Tibial artery (tissue), 4 donors: ENCODE measurements around the gene ARIH1.

Experiments used
- DNase-seq, 2 donors: peaks; one replicate each; pipeline ENCODE4 v3.0.0-alpha.2; 2019
- H3K27ac ChIP-seq, 2 donors: fragments of 200-600 bp; sonication (generic) in 1 of 2; 1 replicate in 1 of 2; 2 replicates in 1 of 2; pipeline ENCODE4 v1.5.1; 2018 to 2019; ENCODE audit warnings: mild to moderate bottlenecking in 1 of 2
- H3K27me3 ChIP-seq, 2 donors: fragments of 200-600 bp; sonication (generic) in 1 of 2; one replicate each; pipeline versions ENCODE4 v1.5.1 to v1.6.0; 2016 to 2019
- H3K36me3 ChIP-seq, 3 donors: fragments of 200-600 bp; sonication (generic) in 2 of 3; one replicate each; pipeline ENCODE4 v1.5.1; 2016 to 2019; ENCODE audit warnings: mild to moderate bottlenecking in 2 of 3
- H3K4me1 ChIP-seq, 4 donors: fragments of 200-600 bp; sonication (generic) in 2 of 4; 1 replicate in 3 of 4; 2 replicates in 1 of 4; pipeline ENCODE4 v1.5.1; 2016 to 2019
- H3K4me3 ChIP-seq, 2 donors: fragments of 200-600 bp; sonication (generic) in 1 of 2; 1 replicate in 1 of 2; 2 replicates in 1 of 2; pipeline ENCODE4 v1.5.1; 2018 to 2019; ENCODE audit warnings: mild to moderate bottlenecking in 2 of 2
- H3K9me3 ChIP-seq, 3 donors: fragments of 200-600 bp; sonication (generic) in 1 of 3; one replicate each; pipeline ENCODE4 v1.5.1; 2016 to 2019
- intact Hi-C: fragments of 100-400 bp; cut with DNase I; formaldehyde crosslinking; loops from one replicate; pipeline ENCODE4 v1.15.0; 2023; ENCODE audit warnings: low total_unique reads
- TF ChIP-seq, protein P1 (sequence below), 2 experiments: fragments of 200-600 bp in 1 of 2; fragments of 450-650 bp in 1 of 2; IDR thresholded peaks; one replicate each; pipeline ENCODE4 v1.5.1; 2017 to 2019; ENCODE audit warnings: antibody characterized with exemption in 2 of 2, mild to moderate bottlenecking in 1 of 2, moderate library complexity in 1 of 2

Gene ARIH1

DNA sequence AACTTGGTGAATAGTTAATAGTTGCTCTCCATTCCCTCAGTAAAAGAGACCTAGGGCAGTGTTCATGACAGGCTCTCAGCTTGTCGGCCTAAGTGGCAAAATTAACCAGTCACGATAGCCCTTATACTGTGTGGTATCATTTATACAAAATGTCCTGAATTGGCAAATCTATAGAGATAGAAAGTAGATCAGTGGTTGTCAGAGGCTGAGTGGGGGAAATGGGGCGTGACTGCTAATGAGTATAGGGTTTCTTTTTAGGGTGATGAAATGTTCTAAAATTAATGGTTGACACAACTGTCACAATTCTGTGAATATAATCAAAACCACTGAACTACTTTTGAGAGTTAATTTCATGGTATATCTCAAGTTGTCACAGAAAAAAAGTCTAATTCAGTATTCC lies 20.9 kb downstream of the ARIH1 start:
- Histone ChIP-seq H3K4me3 (no peak overlapping the region), H3K4me1 (peaks cover 0 to 84% (median 21%) of the 10 kb centered on the region in 4 donors), H3K36me3 (peaks cover 0 to 5% (median 0%) of the 10 kb centered on the region in 3 donors), H3K27me3 (no peaks in the 10 kb centered on the region), H3K9me3 (no peaks in the 10 kb centered on the region), H3K27ac (no peak overlapping the region)
- TF ChIP-seq, protein P1, sequence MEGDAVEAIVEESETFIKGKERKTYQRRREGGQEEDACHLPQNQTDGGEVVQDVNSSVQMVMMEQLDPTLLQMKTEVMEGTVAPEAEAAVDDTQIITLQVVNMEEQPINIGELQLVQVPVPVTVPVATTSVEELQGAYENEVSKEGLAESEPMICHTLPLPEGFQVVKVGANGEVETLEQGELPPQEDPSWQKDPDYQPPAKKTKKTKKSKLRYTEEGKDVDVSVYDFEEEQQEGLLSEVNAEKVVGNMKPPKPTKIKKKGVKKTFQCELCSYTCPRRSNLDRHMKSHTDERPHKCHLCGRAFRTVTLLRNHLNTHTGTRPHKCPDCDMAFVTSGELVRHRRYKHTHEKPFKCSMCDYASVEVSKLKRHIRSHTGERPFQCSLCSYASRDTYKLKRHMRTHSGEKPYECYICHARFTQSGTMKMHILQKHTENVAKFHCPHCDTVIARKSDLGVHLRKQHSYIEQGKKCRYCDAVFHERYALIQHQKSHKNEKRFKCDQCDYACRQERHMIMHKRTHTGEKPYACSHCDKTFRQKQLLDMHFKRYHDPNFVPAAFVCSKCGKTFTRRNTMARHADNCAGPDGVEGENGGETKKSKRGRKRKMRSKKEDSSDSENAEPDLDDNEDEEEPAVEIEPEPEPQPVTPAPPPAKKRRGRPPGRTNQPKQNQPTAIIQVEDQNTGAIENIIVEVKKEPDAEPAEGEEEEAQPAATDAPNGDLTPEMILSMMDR (IDR thresholded peaks at IDR 0.05) = no peak
- intact Hi-C loops = no loop called here
- no peak for DNase-seq

DNA sequence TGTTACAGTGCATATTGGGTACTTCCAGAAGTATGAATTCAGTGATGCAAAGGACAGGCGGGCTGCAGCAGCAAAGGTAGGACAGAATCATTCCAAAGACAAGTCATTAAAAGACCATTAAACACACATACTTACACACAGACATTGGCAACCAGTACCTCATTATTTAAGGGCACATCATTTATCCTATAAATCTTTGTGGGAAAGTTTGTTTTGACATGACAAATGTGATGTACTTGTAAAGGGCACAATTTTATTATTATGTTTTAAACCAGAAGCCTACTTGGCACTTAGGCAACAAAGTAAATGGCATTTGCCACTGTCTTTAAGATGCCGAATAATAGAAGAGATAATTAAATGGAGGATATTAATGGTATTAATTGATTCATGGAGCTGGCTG lies 22.7 kb downstream of the ARIH1 start:
- peaks cover 0 to 6% (median 0%) of the 10 kb centered on the region in 3 donors for H3K36me3 ChIP-seq
- no peaks in the 10 kb centered on the region for H3K9me3 ChIP-seq
- intact Hi-C loops = no loop called here
- no peak for DNase-seq
- no peaks in the 10 kb centered on the region for H3K27me3 ChIP-seq
- TF ChIP-seq, protein P1 (IDR thresholded peaks at IDR 0.05) = no peak
- H3K4me1 ChIP-seq = peaks cover 0 to 70% (median 15%) of the 10 kb centered on the region in 4 donors
- H3K4me3 ChIP-seq = no peak overlapping the region
- H3K27ac ChIP-seq = no peak overlapping the region

DNA sequence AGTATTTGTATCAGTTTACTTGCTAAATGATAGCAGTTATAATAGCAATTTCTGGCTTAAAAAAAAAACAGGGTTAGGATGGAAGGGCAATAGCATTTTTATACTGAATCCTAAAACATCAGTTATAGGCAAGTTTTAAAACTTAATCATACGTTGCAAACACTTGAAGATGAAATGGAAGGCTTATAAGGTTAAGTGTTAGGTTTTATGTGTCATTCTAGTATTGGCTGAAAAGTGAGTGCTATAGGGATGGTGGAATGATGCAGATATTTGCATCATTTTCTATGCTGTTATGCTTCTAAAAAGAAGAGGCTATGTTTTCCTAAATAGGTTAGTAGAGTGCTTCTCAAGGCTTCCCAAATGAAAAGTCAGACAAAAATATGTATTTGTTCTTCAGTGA lies 23.3 kb downstream of the ARIH1 start:
- Histone ChIP-seq H3K4me1 (peaks cover 0 to 69% (median 13%) of the 10 kb centered on the region in 4 donors), H3K9me3 (no peaks in the 10 kb centered on the region), H3K36me3 (peaks cover 0 to 6% (median 0%) of the 10 kb centered on the region in 3 donors), H3K4me3 (no peak overlapping the region), H3K27ac (no peak overlapping the region), H3K27me3 (no peaks in the 10 kb centered on the region)
- no peak for DNase-seq
- TF ChIP-seq, protein P1 (IDR thresholded peaks at IDR 0.05) = no peak
- intact Hi-C loops = no loop called here

DNA sequence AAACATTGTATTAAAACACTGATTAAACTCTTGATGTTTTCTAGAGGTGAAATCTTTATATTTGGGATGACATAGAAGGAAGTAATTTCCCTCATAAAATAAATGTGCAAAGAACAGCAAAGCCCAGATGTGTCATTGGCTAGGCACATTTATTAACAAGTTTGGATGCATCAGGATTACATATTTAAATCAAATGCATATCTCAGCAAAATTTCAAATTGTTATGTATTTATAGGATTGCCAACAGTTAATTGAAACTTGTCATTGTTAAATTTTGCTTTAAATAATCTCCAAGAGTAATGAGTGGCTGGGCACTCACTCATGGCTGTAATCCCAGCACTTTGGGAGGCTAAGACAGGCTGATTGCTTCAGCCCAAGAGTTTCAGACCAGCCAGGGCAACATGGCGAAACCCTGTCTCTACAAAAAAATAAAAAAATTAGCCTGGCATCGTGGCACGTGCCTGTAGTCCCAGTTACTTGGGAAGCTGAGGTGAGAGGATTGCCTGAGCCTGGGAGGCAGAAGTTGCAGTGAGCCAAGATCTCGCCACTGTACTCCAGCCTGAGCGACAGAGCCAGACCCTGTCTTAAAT lies 28.2 kb downstream of the ARIH1 start:
- Histone ChIP-seq H3K27ac (no peak overlapping the region), H3K4me3 (no peak overlapping the region), H3K36me3 (peaks cover 0 to 6% (median 0%) of the 10 kb centered on the region in 3 donors), H3K4me1 (peaks cover 0 to 46% (median 9%) of the 10 kb centered on the region in 4 donors), H3K27me3 (no peaks in the 10 kb centered on the region), H3K9me3 (no peaks in the 10 kb centered on the region)
- TF ChIP-seq, protein P1 (IDR thresholded peaks at IDR 0.05) = no peak
- DNase-seq = no peak
- intact Hi-C loops = no loop called here

DNA sequence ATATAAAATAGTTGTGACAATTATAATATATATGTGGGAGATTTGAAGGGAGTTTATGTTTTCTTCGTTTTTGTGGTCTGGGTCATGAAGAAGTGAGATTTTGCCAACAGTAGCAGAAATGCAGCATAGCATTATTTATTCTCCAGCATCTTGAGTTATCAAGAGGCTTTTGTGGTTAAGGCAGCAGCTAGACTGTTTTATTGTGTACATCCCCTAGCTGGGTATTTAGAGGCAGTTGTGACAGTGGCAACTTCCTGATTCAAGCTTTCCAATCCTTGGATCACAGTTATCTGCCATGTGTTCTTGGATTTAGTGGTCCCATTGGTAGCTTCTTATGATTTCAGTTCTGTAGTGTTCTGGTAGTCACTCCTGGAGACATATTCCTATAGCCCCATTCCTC lies 29.0 kb downstream of the ARIH1 start:
- Histone ChIP-seq H3K36me3 (peaks cover 0 to 6% (median 0%) of the 10 kb centered on the region in 3 donors), H3K27me3 (no peaks in the 10 kb centered on the region), H3K4me1 (peaks cover 0 to 42% (median 11%) of the 10 kb centered on the region in 4 donors), H3K4me3 (no peak overlapping the region), H3K27ac (no peak overlapping the region), H3K9me3 (no peaks in the 10 kb centered on the region)
- DNase-seq = no peak
- intact Hi-C loops = no loop called here
- TF ChIP-seq, protein P1 (IDR thresholded peaks at IDR 0.05) = no peak
